ENCODE data around the gene MRPL54.

Gene MRPL54

DNA sequence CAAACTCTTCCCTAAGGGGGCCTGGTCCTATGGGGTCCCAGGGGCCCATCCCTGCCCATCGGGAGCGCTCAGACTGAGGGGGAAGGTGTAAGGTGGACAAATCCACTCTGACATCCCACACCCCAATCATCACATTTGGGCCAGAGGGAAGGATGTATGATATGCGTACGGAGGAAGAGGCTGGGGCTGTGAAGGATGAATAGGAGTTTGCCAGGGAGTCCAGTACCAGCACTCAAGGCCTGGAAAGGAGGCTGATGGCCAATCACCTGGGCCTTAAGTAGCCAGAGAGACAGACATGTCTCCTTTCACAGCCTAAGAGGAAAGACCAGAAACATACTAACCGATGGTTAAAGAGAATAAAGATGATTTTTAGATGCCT is 39.4 kb upstream of the MRPL54 start:
- TF ChIP-seq TCF4 (CRISPR knock-in tag; IDR thresholded peaks at IDR 0.05; ENCODE audit: borderline replicate concordance) (no peak), ZFP3 (CRISPR knock-in tag; IDR thresholded peaks at IDR 0.05) (peak; percentile 99)

DNA sequence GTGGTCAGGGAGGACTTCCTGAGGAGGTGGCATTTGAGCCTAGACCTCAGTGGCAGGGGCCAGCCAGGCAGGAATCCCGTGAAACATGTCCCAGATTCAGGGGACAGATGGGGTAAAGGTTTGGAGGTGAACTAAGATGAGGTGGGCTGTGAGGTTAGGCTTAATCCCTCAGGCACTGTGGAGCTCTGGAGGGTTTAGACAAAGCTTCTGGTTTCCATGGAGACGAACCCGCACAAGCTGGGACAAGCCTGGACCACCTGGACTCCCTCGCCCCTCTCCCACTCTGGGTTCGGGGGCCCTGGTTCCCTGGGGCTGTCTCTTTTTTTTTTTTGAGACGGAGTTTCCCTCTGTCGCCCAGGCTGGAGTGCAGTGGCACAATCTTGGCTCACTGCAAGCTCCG is 38.6 kb upstream of the MRPL54 start:
- no peak for ATAC-seq
- TF ChIP-seq, protein P1, sequence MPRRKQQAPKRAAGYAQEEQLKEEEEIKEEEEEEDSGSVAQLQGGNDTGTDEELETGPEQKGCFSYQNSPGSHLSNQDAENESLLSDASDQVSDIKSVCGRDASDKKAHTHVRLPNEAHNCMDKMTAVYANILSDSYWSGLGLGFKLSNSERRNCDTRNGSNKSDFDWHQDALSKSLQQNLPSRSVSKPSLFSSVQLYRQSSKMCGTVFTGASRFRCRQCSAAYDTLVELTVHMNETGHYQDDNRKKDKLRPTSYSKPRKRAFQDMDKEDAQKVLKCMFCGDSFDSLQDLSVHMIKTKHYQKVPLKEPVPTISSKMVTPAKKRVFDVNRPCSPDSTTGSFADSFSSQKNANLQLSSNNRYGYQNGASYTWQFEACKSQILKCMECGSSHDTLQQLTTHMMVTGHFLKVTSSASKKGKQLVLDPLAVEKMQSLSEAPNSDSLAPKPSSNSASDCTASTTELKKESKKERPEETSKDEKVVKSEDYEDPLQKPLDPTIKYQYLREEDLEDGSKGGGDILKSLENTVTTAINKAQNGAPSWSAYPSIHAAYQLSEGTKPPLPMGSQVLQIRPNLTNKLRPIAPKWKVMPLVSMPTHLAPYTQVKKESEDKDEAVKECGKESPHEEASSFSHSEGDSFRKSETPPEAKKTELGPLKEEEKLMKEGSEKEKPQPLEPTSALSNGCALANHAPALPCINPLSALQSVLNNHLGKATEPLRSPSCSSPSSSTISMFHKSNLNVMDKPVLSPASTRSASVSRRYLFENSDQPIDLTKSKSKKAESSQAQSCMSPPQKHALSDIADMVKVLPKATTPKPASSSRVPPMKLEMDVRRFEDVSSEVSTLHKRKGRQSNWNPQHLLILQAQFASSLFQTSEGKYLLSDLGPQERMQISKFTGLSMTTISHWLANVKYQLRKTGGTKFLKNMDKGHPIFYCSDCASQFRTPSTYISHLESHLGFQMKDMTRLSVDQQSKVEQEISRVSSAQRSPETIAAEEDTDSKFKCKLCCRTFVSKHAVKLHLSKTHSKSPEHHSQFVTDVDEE (CRISPR knock-in tag; IDR thresholded peaks at IDR 0.05): no peak
- TF ChIP-seq ZNF70 (CRISPR knock-in tag; IDR thresholded peaks at IDR 0.05): no peak
- TF ChIP-seq, protein P2, sequence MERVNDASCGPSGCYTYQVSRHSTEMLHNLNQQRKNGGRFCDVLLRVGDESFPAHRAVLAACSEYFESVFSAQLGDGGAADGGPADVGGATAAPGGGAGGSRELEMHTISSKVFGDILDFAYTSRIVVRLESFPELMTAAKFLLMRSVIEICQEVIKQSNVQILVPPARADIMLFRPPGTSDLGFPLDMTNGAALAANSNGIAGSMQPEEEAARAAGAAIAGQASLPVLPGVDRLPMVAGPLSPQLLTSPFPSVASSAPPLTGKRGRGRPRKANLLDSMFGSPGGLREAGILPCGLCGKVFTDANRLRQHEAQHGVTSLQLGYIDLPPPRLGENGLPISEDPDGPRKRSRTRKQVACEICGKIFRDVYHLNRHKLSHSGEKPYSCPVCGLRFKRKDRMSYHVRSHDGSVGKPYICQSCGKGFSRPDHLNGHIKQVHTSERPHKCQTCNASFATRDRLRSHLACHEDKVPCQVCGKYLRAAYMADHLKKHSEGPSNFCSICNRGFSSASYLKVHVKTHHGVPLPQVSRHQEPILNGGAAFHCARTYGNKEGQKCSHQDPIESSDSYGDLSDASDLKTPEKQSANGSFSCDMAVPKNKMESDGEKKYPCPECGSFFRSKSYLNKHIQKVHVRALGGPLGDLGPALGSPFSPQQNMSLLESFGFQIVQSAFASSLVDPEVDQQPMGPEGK (CRISPR knock-in tag; IDR thresholded peaks at IDR 0.05; ENCODE audit: borderline replicate concordance): no peak
- TF ChIP-seq ZNF565 (CRISPR knock-in tag; conservative IDR thresholded peaks at IDR 0.05; ENCODE audit: low read depth): no peak
- no peak for TF ChIP-seq GLIS3 (CRISPR knock-in tag; IDR thresholded peaks at IDR 0.05)
- TF ChIP-seq, protein P3, sequence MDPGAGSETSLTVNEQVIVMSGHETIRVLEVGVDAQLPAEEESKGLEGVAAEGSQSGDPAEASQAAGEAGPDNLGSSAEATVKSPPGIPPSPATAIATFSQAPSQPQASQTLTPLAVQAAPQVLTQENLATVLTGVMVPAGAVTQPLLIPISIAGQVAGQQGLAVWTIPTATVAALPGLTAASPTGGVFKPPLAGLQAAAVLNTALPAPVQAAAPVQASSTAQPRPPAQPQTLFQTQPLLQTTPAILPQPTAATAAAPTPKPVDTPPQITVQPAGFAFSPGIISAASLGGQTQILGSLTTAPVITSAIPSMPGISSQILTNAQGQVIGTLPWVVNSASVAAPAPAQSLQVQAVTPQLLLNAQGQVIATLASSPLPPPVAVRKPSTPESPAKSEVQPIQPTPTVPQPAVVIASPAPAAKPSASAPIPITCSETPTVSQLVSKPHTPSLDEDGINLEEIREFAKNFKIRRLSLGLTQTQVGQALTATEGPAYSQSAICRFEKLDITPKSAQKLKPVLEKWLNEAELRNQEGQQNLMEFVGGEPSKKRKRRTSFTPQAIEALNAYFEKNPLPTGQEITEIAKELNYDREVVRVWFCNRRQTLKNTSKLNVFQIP (CRISPR knock-in tag; IDR thresholded peaks at IDR 0.05; ENCODE audit: borderline replicate concordance, low read depth): no peak
- TF ChIP-seq ZFP3 (CRISPR knock-in tag; IDR thresholded peaks at IDR 0.05): no peak
- TF ChIP-seq, protein P4, sequence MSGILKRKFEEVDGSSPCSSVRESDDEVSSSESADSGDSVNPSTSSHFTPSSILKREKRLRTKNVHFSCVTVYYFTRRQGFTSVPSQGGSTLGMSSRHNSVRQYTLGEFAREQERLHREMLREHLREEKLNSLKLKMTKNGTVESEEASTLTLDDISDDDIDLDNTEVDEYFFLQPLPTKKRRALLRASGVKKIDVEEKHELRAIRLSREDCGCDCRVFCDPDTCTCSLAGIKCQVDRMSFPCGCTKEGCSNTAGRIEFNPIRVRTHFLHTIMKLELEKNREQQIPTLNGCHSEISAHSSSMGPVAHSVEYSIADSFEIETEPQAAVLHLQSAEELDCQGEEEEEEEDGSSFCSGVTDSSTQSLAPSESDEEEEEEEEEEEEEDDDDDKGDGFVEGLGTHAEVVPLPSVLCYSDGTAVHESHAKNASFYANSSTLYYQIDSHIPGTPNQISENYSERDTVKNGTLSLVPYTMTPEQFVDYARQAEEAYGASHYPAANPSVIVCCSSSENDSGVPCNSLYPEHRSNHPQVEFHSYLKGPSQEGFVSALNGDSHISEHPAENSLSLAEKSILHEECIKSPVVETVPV (CRISPR knock-in tag; IDR thresholded peaks at IDR 0.05): no peak
- TF ChIP-seq ARNTL (CRISPR knock-in tag; IDR thresholded peaks at IDR 0.05; ENCODE audit: borderline replicate concordance, low read depth): no peak
- TF ChIP-seq TCF4 (CRISPR knock-in tag; IDR thresholded peaks at IDR 0.05; ENCODE audit: borderline replicate concordance): no peak
- no peak for TF ChIP-seq CSDC2 (CRISPR knock-in tag; IDR thresholded peaks at IDR 0.05)
- no peak for TF ChIP-seq TOX (CRISPR knock-in tag; IDR thresholded peaks at IDR 0.05; ENCODE audit: borderline replicate concordance)
- TF ChIP-seq ZFP30 (CRISPR knock-in tag; IDR thresholded peaks at IDR 0.05): no peak
- no peak for TF ChIP-seq RARB (CRISPR knock-in tag; IDR thresholded peaks at IDR 0.05)

More for the DNA sequence above, 39.4 kb upstream of the MRPL54 start:
- ATAC-seq: no peak

DNA sequence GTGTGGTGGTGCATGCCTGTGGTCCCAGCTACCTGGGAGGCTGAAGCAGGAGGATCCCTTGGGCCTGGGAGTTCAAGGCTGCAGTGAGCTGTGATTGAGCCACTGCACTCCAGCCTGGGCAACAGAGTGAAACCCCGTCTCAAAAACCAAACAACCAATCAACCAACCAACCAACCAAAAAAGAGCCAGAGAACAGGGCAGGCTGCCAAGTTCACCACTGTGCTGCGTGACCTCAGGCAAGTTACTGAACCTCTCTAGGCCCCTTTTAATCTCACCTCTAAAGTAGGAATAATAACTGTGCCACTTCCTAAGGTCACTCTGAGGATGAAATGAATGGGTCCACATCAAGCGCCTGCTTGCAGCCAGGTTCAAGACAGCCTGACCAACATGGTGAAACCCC is 37.4 kb upstream of the MRPL54 start:
- ATAC-seq: no peak
- TF ChIP-seq SNAI2 (CRISPR knock-in tag; IDR thresholded peaks at IDR 0.05) (no peak), OSR1 (CRISPR knock-in tag; IDR thresholded peaks at IDR 0.05) (no peak), ZNF565 (CRISPR knock-in tag; conservative IDR thresholded peaks at IDR 0.05; ENCODE audit: low read depth) (no peak), TOX (CRISPR knock-in tag; IDR thresholded peaks at IDR 0.05; ENCODE audit: borderline replicate concordance) (no peak)

DNA sequence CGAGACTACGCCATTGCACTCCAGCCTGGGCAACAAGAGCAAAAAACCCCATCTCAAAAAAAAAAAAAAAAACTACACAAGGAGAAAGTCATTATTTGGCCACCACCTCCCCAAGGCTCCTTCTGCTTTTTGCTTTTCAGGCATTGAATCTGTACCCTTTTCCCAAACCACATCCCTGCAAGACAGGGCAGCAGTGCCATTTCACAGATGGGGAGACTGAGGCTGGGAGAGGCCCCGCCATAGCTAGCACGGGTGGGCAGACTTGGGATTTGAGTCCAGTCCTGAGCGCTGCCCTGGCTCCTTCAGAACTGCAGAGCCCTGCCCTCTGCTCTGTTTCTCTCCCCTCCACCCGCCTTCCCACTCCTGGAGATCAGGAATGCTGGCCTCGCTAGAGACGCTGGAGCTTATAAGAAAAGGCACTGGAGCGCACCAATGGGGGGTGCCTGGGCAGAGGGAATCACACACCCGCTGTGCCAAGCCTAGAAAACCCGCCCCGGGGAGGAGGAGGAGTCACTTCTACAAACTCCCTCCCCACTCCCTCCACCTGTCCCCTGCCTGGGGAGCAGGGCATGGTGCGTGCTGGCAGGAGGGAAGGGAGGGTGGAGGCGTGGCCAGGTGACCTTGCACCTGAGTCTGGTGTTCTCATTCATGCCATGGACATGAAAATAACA is 36.7 kb upstream of the MRPL54 start:
- TF ChIP-seq SNAI2 (CRISPR knock-in tag; IDR thresholded peaks at IDR 0.05) (no peak), OSR1 (CRISPR knock-in tag; IDR thresholded peaks at IDR 0.05) (no peak), ZNF565 (CRISPR knock-in tag; conservative IDR thresholded peaks at IDR 0.05; ENCODE audit: low read depth) (no peak), BACH2 (CRISPR knock-in tag; IDR thresholded peaks at IDR 0.05; ENCODE audit: borderline replicate concordance) (no peak), RARB (CRISPR knock-in tag; IDR thresholded peaks at IDR 0.05) (no peak), ZNF70 (CRISPR knock-in tag; IDR thresholded peaks at IDR 0.05) (no peak), ESRRG (CRISPR knock-in tag; IDR thresholded peaks at IDR 0.05) (no peak), ARNTL (CRISPR knock-in tag; IDR thresholded peaks at IDR 0.05; ENCODE audit: borderline replicate concordance, low read depth) (no peak), ZNF8 (CRISPR knock-in tag; IDR thresholded peaks at IDR 0.05) (no peak), GLIS3 (CRISPR knock-in tag; IDR thresholded peaks at IDR 0.05) (no peak), ZC3H10 (CRISPR knock-in tag; IDR thresholded peaks at IDR 0.05) (no peak), TOX (CRISPR knock-in tag; IDR thresholded peaks at IDR 0.05; ENCODE audit: borderline replicate concordance) (no peak)
- TF ChIP-seq, protein P2 (CRISPR knock-in tag; IDR thresholded peaks at IDR 0.05; ENCODE audit: borderline replicate concordance): no peak
- TF ChIP-seq, protein P3 (CRISPR knock-in tag; IDR thresholded peaks at IDR 0.05; ENCODE audit: borderline replicate concordance, low read depth): no peak
- TF ChIP-seq, protein P4 (CRISPR knock-in tag; IDR thresholded peaks at IDR 0.05): no peak
- ATAC-seq: peak; percentile 63
